Measurements from ENCODE around the gene TRIM8. TPM values are rescaled to one million over a fixed set of nuclear protein-coding genes. Genes with fewer than 3 reads are reported as not detected.
A peak's percentile ranks its signal among the peaks of the same experiment; 100 is the strongest.

Gene TRIM8
- total RNA-seq, 2 experiments from 2014 or later = 39.5 to 39.8 TPM

DNA sequence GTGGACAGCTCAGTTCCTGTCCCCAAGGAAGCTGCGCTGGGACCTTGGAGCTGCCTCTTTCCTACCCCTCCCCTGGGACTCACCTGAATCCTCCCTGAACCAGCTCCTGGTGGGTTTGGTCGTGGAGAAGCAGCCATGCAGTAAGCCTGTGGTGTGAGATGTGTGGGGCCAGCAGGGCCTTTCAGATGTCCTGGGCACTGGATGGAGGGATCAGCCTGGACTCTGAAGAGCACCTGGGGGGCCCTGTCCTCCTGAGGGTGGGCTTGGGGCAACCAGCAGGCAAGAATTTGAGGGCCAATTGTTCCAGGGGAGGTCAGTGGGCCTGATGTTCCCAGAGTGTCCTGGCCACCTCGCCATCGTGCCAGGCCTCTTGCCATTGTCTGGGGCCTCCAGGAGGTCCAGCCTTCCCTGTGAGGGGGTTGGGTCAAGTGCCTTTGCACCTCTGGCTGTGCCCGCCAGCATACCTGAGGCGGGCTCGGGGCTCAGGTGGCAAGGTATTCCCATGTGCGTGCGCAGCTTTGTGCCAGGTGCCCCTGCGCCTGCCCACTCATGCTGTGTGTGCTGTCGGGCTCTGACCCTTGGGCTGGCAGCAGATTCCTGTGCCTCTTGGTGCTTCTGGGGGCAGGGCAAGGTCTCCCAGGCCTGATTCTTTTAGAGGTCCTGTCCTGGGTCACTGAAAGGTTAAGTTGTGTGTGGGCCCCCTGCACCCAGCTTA, 7.3 kb downstream of the TRIM8 start:
- H3K27me3 Mint-ChIP-seq = no peaks in the 10 kb centered on the region
- H3K4me3 Mint-ChIP-seq = peak overlapping the region; percentile 63
- H3K36me3 Mint-ChIP-seq (ENCODE audit: low read depth) = peaks cover 48% of the 10 kb centered on the region
- ATAC-seq (peak; percentile 24), DNase-seq (no peak)
- H3K27ac Mint-ChIP-seq = peak overlapping the region; percentile 90
- H3K9me3 Mint-ChIP-seq = no peaks in the 10 kb centered on the region
- POLR2A ChIA-PET = interaction anchor here (0.8 to 6.1 kb wide), 2 partner anchors 10 to 18 kb away, joined by 3 to 67 read pairs; no protein-coding TSS in a partner anchor
- peaks cover 83% of the 10 kb centered on the region for H3K4me1 Mint-ChIP-seq (ENCODE audit: low read depth)
- intact Hi-C loops (cut with micrococcal nuclease) = no loop called here
- CTCF ChIA-PET = interaction anchor here (0.9 to 2.8 kb wide), 5 partner anchors 9 to 62 kb away, joined by 4 to 14 read pairs (median 4); partner anchors contain the start of genes ARL3 and SFXN2
- TF ChIP-seq, protein P1, sequence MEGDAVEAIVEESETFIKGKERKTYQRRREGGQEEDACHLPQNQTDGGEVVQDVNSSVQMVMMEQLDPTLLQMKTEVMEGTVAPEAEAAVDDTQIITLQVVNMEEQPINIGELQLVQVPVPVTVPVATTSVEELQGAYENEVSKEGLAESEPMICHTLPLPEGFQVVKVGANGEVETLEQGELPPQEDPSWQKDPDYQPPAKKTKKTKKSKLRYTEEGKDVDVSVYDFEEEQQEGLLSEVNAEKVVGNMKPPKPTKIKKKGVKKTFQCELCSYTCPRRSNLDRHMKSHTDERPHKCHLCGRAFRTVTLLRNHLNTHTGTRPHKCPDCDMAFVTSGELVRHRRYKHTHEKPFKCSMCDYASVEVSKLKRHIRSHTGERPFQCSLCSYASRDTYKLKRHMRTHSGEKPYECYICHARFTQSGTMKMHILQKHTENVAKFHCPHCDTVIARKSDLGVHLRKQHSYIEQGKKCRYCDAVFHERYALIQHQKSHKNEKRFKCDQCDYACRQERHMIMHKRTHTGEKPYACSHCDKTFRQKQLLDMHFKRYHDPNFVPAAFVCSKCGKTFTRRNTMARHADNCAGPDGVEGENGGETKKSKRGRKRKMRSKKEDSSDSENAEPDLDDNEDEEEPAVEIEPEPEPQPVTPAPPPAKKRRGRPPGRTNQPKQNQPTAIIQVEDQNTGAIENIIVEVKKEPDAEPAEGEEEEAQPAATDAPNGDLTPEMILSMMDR (IDR thresholded peaks at IDR 0.05) = no peak

DNA sequence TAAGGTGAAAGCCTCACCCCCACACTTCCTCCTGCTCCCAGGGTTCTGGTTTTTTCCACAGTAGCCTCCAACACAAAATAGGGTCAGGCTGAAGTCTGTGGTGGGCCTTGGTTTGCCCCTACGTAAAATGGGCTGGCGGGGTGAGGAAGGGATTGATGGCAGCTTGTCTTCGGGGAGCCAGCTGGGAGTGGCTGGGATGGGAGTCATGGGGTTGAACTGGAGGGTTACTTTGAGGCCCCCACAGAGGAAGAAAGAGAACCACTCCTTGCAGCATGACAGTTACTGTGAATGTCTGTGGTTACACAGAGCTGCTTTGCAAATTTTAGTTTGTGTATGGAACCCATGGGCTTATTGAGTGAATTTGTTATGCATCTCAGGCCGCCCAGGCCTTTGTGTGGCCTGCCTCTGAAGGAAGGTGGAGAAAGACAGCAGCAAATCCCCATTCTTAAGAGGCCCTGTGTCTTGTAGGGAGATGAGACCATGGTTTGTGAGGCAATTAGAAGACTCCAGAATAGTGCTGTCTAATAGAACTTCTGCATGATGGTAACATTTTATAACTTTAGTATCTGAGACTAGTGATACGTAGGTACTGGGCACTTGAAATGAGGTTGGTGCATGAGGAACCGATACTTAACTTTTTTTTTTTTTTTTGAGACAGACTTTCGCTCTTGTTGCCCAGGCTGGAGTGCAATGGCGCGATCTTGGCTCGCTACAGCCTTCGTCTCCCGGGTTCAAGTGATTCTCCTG, 8.1 kb downstream of the TRIM8 start:
- Mint-ChIP-seq H3K4me3 (peak overlapping the region; percentile 63), H3K27ac (peak overlapping the region; percentile 90), H3K4me1 (ENCODE audit: low read depth) (peaks cover 77% of the 10 kb centered on the region), H3K9me3 (no peaks in the 10 kb centered on the region), H3K36me3 (ENCODE audit: low read depth) (peaks cover 46% of the 10 kb centered on the region), H3K27me3 (no peaks in the 10 kb centered on the region)
- ChIA-PET POLR2A (interaction anchor here (0.7 to 6.1 kb wide), 3 partner anchors 9 to 17 kb away, joined by 3 to 67 read pairs (median 4); no protein-coding TSS in a partner anchor), CTCF (interaction anchor here (0.9 to 1.9 kb wide), 5 partner anchors 8 to 62 kb away, joined by 4 to 9 read pairs (median 4); partner anchors contain the start of genes ARL3, SFXN2 and TRIM8)
- intact Hi-C loops (cut with micrococcal nuclease) = no loop called here
- TF ChIP-seq, protein P1 (IDR thresholded peaks at IDR 0.05) = no peak
- ATAC-seq (peak; percentile 55), DNase-seq (peak; percentile 57)

DNA sequence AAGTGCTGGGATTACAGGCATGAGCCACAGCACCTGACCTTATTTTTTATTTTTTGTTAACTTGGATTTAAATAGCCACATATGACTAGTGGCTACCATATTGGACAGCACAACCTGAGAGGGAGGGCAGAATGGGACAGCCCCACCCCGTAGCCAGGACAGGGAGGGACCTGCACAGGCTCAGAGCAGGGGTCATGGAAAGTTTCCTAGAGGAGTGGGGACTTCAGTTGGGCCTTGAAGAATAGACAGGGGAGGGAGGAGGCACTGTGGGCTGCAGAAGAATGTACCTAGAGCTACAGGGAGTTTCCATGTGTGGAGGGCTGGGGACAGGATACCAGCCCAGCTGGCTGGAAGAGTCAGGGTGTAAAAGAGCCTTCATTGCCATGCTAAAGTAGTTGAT, 8.8 kb downstream of the TRIM8 start:
- peak overlapping the region; percentile 90 for H3K27ac Mint-ChIP-seq
- H3K36me3 Mint-ChIP-seq (ENCODE audit: low read depth) = peaks cover 45% of the 10 kb centered on the region
- ChIA-PET CTCF (interaction anchor here (1.9 kb wide), 2 partner anchors 9 to 17 kb away, joined by 7 to 9 read pairs; partner anchors contain the start of gene TRIM8), POLR2A (interaction anchor here (0.6 to 6.1 kb wide), 2 partner anchors 8 to 56 kb away, joined by 4 to 67 read pairs; no protein-coding TSS in a partner anchor)
- no peaks in the 10 kb centered on the region for H3K27me3 Mint-ChIP-seq
- DNase-seq = no peak
- H3K4me3 Mint-ChIP-seq = no peak overlapping the region
- peaks cover 76% of the 10 kb centered on the region for H3K4me1 Mint-ChIP-seq (ENCODE audit: low read depth)
- intact Hi-C loops (cut with micrococcal nuclease) = no loop called here
- no peaks in the 10 kb centered on the region for H3K9me3 Mint-ChIP-seq
- no peak for ATAC-seq
- TF ChIP-seq, protein P1 (IDR thresholded peaks at IDR 0.05) = no peak

- TF ChIP-seq, protein P1 (IDR thresholded peaks at IDR 0.05) = no peak
- DNase-seq (no peak), ATAC-seq (no peak)
- H3K27me3 Mint-ChIP-seq = no peaks in the 10 kb centered on the region
- CTCF ChIA-PET = interaction anchor here (1.9 to 8.6 kb wide), 2 partner anchors 10 to 15 kb away, joined by 7 to 73 read pairs; partner anchors contain the start of gene TRIM8
- peaks cover 50% of the 10 kb centered on the region for H3K36me3 Mint-ChIP-seq (ENCODE audit: low read depth)
- H3K4me1 Mint-ChIP-seq (ENCODE audit: low read depth) = peaks cover 75% of the 10 kb centered on the region
- peak overlapping the region; percentile 67 for H3K27ac Mint-ChIP-seq
- intact Hi-C loops (cut with micrococcal nuclease) = no loop called here
- POLR2A ChIA-PET = interaction anchor here (0.6 to 6.1 kb wide), 5 partner anchors 7 to 520 kb away, joined by 3 to 67 read pairs (median 5); no protein-coding TSS in a partner anchor
- H3K4me3 Mint-ChIP-seq = no peak overlapping the region
- no peaks in the 10 kb centered on the region for H3K9me3 Mint-ChIP-seq
Observed at GRCh38 chr10:102654566-102654965, 10.3 kb downstream of the TRIM8 start.
